Esophagus muscularis mucosa (tissue), 4 donors: ENCODE data around the gene MACROD2. TPM values are rescaled to one million over a fixed set of nuclear protein-coding genes. Genes with fewer than 3 reads are reported as not detected.

ENCODE experiments used
- DNase-seq: peaks from one replicate; pipeline ENCODE4 v3.0.0-alpha.2; 2017; ENCODE audit errors: extremely low spot score
- H3K27ac ChIP-seq, 4 donors: fragments of 200-600 bp; sonication (generic); replicated peaks in 1 of 4; 1 replicate in 3 of 4; 2 replicates in 1 of 4; pipeline ENCODE4 v1.5.1; 2016 to 2019; ENCODE audit warnings: mild to moderate bottlenecking in 1 of 4
- H3K27me3 ChIP-seq, 4 donors: fragments of 200-600 bp; sonication (generic); one replicate each; pipeline versions ENCODE4 v1.5.1 to v1.6.0; 2016 to 2019
- H3K36me3 ChIP-seq, 4 donors: fragments of 200-600 bp; sonication (generic); one replicate each; pipeline ENCODE4 v1.5.1; 2016 to 2019
- H3K4me1 ChIP-seq, 4 donors: fragments of 200-600 bp; sonication (generic); one replicate each; pipeline ENCODE4 v1.5.1; 2016 to 2019
- H3K4me3 ChIP-seq, 4 donors: fragments of 200-600 bp; sonication (generic); 1 replicate in 2 of 4; 2 replicates in 2 of 4; pipeline ENCODE4 v1.5.1; 2016 to 2019; ENCODE audit warnings: mild to moderate bottlenecking in 4 of 4, moderate library complexity in 1 of 4
- H3K9me3 ChIP-seq, 4 donors: fragments of 200-600 bp; sonication (generic); 1 replicate in 3 of 4; 2 replicates in 1 of 4; pipeline ENCODE4 v1.5.1; 2016 to 2019
- CTCF ChIP-seq, 3 experiments: fragments of 200-600 bp in 2 of 3; fragments of 450-650 bp in 1 of 3; sonication (generic) in 2 of 3; IDR thresholded peaks; one replicate each; pipeline ENCODE4 v1.5.1; 2017 to 2019; ENCODE audit warnings: antibody characterized with exemption in 3 of 3, mild to moderate bottlenecking in 2 of 3, moderate library complexity in 1 of 3
- EP300 ChIP-seq: sonication (generic); formaldehyde crosslinking; IDR thresholded peaks from one replicate; pipeline ENCODE4 v1.6.1; 2017; ENCODE audit warnings: antibody characterized with exemption
- POLR2A ChIP-seq: fragments of 450-650 bp; IDR thresholded peaks from one replicate; pipeline ENCODE4 v1.6.1; 2017; ENCODE audit warnings: antibody characterized with exemption, moderate library complexity, mild to moderate bottlenecking, low read depth
- POLR2AphosphoS5 ChIP-seq, 2 donors: sonication (generic); formaldehyde crosslinking; IDR thresholded peaks; one replicate each; pipeline ENCODE4 v1.6.1; 2017; ENCODE audit warnings: antibody characterized with exemption in 2 of 2
- WGBS: methylation state at CpG from one replicate; pipeline ENCODE4 v1.1.5; 2018; 5-methylcytosine and 5-hydroxymethylcytosine counted together
- intact Hi-C: fragments of 100-400 bp; cut with DNase I; formaldehyde crosslinking; loops from one replicate; pipeline ENCODE4 v1.15.1; 2023
- total RNA-seq, 4 donors: library from RNA; depleted of rRNA; stranded (reverse); fragments of >200 nt; gene quantifications; one replicate each; pipeline versions ENCODE4 v1.1.0 to v1.2.1, GENCODE V29; 2016

Gene MACROD2
- total RNA-seq, 4 donors from 2014 or later = 1.4 to 3.6 (median 2.6) TPM

- intact Hi-C loops = no loop called here
- Histone ChIP-seq H3K27me3 (no peaks in the 10 kb centered on the region), H3K4me1 (no peaks in the 10 kb centered on the region), H3K4me3 (no peak overlapping the region), H3K27ac (no peak overlapping the region), H3K36me3 (no peaks in the 10 kb centered on the region), H3K9me3 (no peaks in the 10 kb centered on the region)
- no peak for TF ChIP-seq EP300
- TF ChIP-seq POLR2A = no peak
- no peak for TF ChIP-seq POLR2AphosphoS5 (IDR thresholded peaks at IDR 0.05)
- TF ChIP-seq CTCF (IDR thresholded peaks at IDR 0.05) = no peak
- no peak for DNase-seq
- WGBS = 92% methylated on average over 2 of the region's 2 CpGs
Observed at GRCh38 chr20:14882157-14882556, 886.8 kb downstream of the MACROD2 start.

GRCh38 chr20:14882846-14883245 is 887.5 kb downstream of the MACROD2 start:
- intact Hi-C loops = no loop called here

GRCh38 chr20:14883324-14883723 is 888.0 kb downstream of the MACROD2 start:
- WGBS = 79% methylated on average over 1 of the region's 1 CpG

More at GRCh38 chr20:14882846-14883245, 887.5 kb downstream of the MACROD2 start:
- H3K9me3 ChIP-seq = no peaks in the 10 kb centered on the region
- TF ChIP-seq EP300 (no peak), POLR2A (no peak), POLR2AphosphoS5 (IDR thresholded peaks at IDR 0.05) (no peak), CTCF (IDR thresholded peaks at IDR 0.05) (no peak)
- H3K27ac ChIP-seq = no peak overlapping the region
- no peaks in the 10 kb centered on the region for H3K36me3 ChIP-seq
- H3K27me3 ChIP-seq = no peaks in the 10 kb centered on the region
- no peaks in the 10 kb centered on the region for H3K4me1 ChIP-seq
- H3K4me3 ChIP-seq = no peak overlapping the region
- no peak for DNase-seq

GRCh38 chr20:14885661-14886060 is 890.3 kb downstream of the MACROD2 start:
- Histone ChIP-seq H3K36me3 (no peaks in the 10 kb centered on the region), H3K9me3 (no peaks in the 10 kb centered on the region), H3K4me3 (no peak overlapping the region), H3K4me1 (no peaks in the 10 kb centered on the region), H3K27ac (no peak overlapping the region), H3K27me3 (no peaks in the 10 kb centered on the region)
- no peak for DNase-seq
- intact Hi-C loops = no loop called here
- 93% methylated on average over 1 of the region's 1 CpG for WGBS
- TF ChIP-seq CTCF (IDR thresholded peaks at IDR 0.05) (no peak), POLR2AphosphoS5 (IDR thresholded peaks at IDR 0.05) (no peak), EP300 (no peak), POLR2A (no peak)

More at GRCh38 chr20:14883324-14883723, 888.0 kb downstream of the MACROD2 start:
- no peak for TF ChIP-seq POLR2A
- no peak for TF ChIP-seq EP300
- no peak for TF ChIP-seq POLR2AphosphoS5 (IDR thresholded peaks at IDR 0.05)
- TF ChIP-seq CTCF (IDR thresholded peaks at IDR 0.05) = no peak
- intact Hi-C loops = no loop called here
- no peak overlapping the region for H3K4me3 ChIP-seq
- H3K36me3 ChIP-seq = no peaks in the 10 kb centered on the region
- no peaks in the 10 kb centered on the region for H3K27me3 ChIP-seq
- H3K27ac ChIP-seq = no peak overlapping the region
- H3K9me3 ChIP-seq = no peaks in the 10 kb centered on the region
- DNase-seq = no peak
- H3K4me1 ChIP-seq = no peaks in the 10 kb centered on the region

GRCh38 chr20:14888134-14888533 is 892.8 kb downstream of the MACROD2 start:
- no peak for DNase-seq
- 78% methylated on average over 3 of the region's 3 CpGs for WGBS
- Histone ChIP-seq H3K27me3 (no peaks in the 10 kb centered on the region), H3K4me1 (no peaks in the 10 kb centered on the region), H3K4me3 (no peak overlapping the region), H3K36me3 (no peaks in the 10 kb centered on the region), H3K9me3 (no peaks in the 10 kb centered on the region), H3K27ac (no peak overlapping the region)
- intact Hi-C loops = no loop called here
- TF ChIP-seq EP300 (no peak), POLR2A (no peak), CTCF (IDR thresholded peaks at IDR 0.05) (no peak), POLR2AphosphoS5 (IDR thresholded peaks at IDR 0.05) (no peak)
